GM21576 (cell line): ENCODE results near the gene SLC29A2.
"Not testable (repeated sequence)": the region's sequence is repeated elsewhere in the genome, so short reads cannot be mapped to it uniquely, and the experiment has no call there.

ENCODE experiments used
- ATAC-seq: cut with Tn5 transposase; IDR thresholded peaks from one replicate; pipeline ENCODE4 v1.9.1; 2021; ENCODE audit warnings: mild to moderate bottlenecking, moderate library complexity; ENCODE audit not compliant: unreplicated experiment

The SLC29A2 gene

GRCh38 chr11:66350560-66351235 lies 20.9 kb downstream of the SLC29A2 start:
- ATAC-seq, result not testable (repeated sequence)

GRCh38 chr11:66349084-66349386 lies 22.5 kb downstream of the SLC29A2 start:
- ATAC-seq, result no peak

DNA sequence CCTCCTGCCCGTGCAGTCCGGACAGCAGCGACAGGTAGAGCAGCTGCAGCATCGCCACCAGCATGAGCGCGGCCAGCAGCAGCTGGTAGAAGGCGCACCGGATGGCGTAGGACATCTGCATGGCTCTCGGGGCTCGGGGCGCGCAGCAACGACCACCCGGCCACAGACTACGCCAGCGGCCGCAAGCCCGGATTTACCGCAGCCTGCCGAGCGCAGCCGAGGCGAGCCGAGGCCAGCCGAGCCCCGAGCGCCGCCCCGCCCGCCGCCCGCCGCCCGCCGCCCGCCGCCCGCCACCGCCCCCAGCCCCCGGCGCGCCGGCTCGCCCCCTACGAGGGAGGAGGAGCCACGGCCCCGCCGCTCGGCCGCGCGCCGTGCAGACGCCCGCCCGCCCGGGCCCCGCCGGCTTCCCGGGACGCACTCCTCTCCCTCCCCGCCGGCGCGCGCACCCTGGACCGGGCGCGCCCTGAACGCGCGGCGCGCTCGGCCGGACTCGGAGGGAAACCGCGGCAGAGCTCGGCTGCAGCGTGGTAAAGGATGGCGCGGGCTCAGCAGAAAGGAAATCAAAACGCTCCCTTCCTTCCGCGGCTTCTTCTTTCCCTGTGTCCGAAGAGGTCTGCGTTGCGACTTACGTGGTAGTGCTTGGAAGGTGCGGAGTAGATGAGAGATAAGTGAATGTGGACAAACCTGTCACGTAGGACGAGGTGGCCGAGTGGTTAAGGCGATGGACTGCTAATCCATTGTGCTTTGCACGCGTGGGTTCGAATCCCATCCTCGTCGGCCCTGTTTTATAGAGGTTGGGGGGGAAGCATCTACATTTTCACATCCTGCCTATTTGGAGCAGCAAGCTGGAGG lies 23.9 kb downstream of the SLC29A2 start, which contains the start of gene B4GAT1:
TSS of gene B4GAT1 (minus strand) at position 205 of the 852 bp plus-strand sequence. CDS start at position 121, 84 bp downstream.
- no peak for ATAC-seq

GRCh38 chr11:66346476-66347424 lies 24.8 kb downstream of the SLC29A2 start:
- no peak for ATAC-seq

- ATAC-seq, result peak; percentile 11
These were observed 26.3 kb downstream of the SLC29A2 start for GRCh38 chr11:66345316-66345649.

- peak; percentile 76 for ATAC-seq
These were observed 26.8 kb downstream of the SLC29A2 start, which contains the start of gene BRMS1 for GRCh38 chr11:66344550-66345315. Gene BRMS1, minus strand, starts transcription at chr11:66345104. Its CDS starts 2,870 bp downstream, at chr11:66342234.

GRCh38 chr11:66343176-66343575 lies 28.4 kb downstream of the SLC29A2 start:
- no peak for ATAC-seq

DNA sequence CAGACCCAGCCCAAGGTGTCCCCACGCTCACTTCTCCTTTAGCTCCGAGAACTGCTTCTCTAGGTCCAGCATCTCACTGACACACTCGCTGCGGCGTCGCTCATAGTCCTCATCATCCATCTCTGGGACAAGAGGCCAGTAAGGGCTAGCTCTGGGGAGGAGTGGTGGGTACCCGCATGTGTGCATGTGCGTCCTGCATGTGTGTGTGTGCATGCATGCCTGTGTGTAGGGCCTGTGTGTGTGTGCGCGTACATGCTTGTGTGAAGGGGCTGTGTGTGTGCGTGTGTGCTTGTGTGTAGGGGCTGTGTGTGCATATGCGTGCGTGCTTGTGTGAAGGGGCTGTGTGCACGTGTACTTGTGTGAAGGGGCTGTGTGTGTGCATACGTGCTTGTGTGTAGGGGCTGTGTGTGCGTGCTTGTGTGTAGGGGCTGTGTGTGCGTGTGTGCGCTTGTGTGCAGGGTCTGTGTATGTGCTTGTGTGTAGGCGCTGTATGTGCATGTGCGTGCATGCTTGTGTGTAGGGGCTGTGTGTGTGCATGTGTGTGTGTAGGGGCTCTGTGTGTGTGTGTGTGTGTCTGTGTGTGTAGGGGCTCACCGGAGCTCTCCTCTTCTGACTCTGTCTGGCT lies 29.9 kb downstream of the SLC29A2 start:
- no peak for ATAC-seq

DNA sequence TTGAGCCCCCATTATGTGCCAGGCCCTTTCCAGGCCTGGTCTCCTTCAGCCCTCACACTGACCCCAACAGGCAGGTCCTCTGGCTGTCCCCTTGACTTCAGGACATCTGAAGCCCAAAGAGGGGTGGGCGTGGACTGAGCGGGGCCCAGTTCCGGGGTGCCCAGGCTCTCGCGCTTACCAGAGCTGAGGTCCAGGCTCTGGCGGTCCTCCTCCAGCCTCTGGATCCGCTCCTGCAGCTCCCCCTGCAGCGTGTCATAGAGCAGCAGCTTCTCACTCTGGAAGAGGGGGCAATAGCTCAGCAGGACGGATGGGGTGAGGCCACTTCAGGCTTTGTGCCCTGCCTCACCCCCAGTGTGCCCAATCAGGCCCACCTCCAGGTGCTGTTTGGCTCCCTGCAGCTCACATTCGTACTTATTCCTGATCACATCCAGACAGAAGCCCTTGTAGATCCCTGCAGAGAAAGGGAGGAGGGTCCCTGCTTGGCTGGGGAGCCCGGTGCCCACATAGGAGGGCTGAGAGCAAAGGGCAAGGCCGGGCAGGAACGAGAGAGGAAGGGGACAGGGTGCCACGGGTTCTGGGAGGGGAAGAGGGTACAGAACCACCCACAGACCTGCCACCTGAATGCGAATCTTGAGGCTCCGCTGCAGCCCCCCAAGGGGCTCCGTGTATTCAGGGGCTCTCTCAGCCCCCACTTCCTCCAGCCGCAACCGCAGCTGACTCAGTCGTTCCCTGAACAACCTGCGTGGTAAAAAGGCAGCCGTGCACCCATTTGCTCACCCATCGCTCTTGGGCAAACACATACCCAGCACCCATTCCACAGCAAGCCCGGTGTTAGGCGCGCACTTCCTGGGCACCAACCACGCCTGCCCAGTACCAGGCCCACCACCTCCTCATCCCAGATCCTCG lies 30.7 kb downstream of the SLC29A2 start:
- no peak for ATAC-seq

- ATAC-seq, result no peak
These were observed 31.7 kb downstream of the SLC29A2 start for GRCh38 chr11:66339686-66340483.

DNA sequence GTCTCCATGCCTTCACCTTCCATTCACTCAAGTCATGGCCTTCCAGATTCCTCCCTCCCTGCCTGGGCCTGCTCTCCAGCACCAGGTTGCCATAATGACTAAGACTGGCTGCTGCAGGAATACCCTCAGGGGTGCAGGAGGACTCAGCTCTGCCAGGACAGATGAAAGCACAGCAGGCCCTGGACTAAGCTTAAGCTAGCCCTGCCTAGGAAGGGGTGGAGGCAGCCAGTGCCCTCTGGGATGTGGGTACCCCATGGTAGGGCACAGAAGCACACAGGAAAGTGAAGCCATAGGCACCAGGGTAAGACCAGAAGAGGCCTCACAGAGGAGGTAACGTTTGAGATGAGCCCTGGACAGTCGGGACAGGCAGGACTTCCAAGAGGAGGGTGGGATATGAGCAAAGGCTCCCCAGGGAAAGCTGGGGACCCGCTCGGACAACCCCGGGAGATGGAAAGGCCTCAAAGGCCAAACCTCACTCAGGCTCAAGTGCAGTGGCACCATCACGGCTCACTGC lies 32.3 kb downstream of the SLC29A2 start:
- ATAC-seq, result no peak

DNA sequence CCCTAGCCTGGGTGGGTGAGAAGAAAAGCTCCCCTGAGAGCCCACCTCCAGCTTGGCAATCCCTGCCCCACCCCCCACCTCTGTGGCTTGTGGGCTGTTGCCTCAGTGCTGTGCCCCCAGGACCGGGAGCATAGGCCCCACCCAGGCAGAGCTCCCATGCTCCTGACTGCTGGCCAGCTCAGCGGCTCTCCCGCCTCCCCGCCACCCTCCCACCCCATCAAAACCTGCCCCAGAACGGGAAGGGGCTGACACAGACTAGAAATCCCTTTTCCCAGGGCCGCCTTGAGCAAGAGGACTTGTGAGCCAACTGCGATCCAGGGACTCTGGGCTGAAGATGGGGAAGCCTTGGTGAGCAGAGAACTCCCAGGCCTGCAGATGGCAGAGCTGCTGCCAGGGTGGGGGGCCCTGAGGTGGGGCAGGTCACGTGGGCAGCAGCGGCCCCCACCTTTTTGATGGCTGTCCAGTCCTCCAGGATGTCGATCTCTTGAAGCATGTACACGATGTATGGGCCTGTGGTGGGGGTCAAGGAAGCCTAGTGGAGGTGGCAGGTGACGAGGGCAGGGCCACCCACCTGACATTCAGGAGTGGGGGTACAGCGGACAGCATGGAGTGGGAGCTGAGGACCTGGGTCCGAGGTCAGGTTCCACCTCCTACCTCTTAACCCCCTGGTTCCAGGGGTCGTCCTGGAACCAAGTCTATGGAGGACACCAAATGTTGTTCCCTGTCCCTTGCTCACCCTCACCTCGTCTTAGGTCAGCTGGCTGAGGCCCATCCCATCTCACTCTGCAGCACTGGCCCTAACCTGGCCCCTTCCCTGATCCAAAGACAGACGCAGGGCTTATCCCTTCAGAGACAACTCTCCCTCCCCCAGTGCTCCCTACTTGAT lies 33.0 kb downstream of the SLC29A2 start:
- ATAC-seq, result no peak

DNA sequence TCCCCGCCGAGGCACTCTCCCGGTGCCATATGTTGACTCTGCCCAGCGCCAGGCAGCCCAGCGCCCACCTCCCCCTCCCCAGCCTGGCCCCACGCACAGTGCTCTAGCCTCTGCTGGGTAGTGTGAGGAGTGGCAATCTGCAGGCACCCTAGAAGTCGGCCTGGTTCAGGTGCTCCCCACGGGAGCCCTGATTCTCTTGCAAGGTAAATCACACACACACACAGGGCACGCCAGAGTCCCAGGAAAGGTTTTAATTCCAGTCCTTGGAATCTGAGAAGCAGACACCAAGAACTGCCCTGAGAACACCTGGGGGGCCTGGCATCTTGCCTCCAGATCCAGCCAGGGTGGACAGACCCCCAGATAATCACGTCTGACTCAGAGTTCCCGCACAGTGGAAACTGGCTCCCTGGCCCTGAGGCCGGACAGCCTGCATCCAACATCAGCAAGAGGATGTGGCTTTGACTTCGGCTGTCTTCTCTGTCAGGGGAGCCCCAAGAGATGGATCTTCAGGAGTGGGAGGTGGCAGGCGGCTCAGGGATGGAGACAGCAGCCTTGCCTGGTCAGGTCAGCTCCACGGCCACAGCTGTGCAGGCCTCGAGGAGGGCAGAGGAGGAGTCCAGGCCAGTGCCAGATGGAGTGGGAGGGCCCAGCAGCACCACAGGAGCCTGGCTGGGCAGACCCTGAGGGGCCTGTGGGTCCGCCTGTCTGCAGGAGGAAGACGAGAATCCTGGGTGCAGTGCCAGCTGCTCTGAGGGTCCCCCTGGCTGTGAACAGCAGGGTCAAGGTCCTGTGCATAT lies 34.3 kb downstream of the SLC29A2 start:
- no peak for ATAC-seq

- ATAC-seq, result peak; percentile 44
These were observed 35.1 kb downstream of the SLC29A2 start, which contains the start of gene RIN1 for GRCh38 chr11:66336234-66337102. Gene RIN1, minus strand, starts transcription at chr11:66336434. Its CDS starts 32 bp downstream, at chr11:66336402.
